GM18520 (cell line): ENCODE measurements around the gene GALNT5.
"Not testable (repeated sequence)": the region's sequence is repeated elsewhere in the genome, so short reads cannot be mapped to it uniquely, and the experiment has no call there.

Source experiments
- ATAC-seq: cut with Tn5 transposase; IDR thresholded peaks from one replicate; pipeline ENCODE4 v1.9.1; 2021; ENCODE audit not compliant: unreplicated experiment

The GALNT5 gene, protein sequence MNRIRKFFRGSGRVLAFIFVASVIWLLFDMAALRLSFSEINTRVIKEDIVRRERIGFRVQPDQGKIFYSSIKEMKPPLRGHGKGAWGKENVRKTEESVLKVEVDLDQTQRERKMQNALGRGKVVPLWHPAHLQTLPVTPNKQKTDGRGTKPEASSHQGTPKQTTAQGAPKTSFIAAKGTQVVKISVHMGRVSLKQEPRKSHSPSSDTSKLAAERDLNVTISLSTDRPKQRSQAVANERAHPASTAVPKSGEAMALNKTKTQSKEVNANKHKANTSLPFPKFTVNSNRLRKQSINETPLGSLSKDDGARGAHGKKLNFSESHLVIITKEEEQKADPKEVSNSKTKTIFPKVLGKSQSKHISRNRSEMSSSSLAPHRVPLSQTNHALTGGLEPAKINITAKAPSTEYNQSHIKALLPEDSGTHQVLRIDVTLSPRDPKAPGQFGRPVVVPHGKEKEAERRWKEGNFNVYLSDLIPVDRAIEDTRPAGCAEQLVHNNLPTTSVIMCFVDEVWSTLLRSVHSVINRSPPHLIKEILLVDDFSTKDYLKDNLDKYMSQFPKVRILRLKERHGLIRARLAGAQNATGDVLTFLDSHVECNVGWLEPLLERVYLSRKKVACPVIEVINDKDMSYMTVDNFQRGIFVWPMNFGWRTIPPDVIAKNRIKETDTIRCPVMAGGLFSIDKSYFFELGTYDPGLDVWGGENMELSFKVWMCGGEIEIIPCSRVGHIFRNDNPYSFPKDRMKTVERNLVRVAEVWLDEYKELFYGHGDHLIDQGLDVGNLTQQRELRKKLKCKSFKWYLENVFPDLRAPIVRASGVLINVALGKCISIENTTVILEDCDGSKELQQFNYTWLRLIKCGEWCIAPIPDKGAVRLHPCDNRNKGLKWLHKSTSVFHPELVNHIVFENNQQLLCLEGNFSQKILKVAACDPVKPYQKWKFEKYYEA

DNA sequence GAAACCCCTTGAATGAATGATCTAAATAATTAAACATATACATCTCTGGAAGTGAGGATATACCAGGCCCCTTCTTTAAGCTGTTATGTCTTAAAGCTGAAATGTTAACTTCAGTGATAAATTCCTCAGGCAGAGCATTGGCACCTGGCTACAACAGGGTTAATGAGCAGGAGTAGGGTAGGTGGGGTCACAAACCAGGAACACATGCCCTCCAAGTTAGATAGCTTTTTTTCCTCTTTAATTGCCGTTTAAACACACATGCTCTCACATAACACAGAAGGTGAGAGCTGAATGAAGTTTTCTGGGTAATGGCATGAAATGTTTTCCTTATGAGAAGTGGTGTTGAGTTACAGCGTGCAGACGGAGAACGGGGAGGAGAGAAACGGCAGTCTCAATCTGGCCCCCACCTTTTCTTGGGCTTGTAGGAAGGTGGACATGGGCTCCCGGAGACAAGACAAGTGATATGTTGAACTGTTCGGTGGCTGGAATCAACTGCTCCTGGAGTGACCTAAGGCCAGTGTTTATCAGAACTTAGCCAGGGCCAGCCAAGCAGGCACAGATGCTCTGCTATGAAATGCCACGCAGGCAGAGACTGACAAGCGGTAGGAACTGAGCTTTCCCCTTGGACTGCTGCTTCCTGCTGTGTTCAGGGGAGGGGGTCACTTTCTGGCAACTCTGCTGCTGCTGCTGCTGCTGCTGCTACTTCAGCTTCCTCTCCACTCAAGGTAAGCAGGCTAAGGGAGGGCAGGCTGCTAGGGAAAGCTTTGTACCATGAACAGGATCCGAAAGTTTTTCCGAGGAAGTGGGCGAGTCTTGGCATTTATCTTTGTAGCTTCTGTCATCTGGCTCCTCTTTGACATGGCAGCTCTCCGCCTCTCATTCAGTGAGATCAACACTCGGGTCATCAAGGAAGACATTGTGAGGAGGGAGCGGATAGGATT is at the start of gene GALNT5:
Gene GALNT5 (plus strand): TSS at position 394 of the 941 bp plus-strand sequence. CDS start 378 bp downstream, at position 772.
- ATAC-seq: no peak

DNA sequence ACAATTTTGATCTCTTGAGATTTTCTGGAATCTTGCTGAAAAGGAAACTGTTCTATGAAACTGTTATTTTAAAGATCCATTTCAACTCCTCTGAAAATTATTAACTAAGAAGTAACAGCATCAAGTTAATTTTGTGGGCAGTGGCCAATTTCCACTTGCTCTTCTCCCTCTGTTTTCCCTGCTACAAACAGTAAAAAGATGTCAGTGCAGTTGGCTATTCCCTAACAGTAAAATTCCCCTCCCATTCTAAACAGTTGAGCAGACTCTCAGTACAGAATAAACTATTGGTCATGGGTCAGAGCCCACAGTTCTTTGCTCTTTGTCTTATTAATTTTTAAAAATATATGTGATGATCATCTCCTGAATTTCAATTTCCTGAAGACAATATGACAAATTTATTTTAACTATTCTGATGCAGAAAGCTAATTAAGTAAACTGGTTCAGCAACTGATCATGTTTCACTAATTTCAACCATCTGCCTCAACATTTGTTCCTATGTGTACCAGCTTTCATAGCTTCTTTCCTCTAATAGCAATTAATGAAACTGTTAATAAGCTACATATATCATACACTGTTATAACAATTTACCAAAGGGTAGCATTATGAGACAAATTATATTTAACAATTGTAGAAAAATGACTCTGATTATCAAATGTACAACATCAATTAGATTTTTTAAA is 41.1 kb upstream of the GALNT5 start:
- no peak for ATAC-seq

DNA sequence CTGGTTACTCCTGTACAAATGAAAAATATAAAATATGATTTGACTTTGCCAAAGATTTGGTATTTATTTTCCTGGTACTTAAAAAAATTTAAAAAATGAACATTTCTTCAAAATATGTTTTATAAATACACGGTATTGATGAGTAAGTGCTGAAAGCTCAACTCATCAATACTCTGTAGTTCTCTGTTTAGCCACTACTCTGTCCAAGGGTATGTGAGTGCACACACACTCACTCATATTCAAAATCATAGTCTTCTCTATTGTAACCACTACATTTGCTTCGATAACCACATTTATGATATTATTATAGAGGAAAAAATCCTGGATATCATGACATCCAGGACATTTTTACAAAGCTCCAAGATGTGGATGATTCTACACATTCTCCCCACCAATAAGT is 40.1 kb upstream of the GALNT5 start:
- no peak for ATAC-seq

DNA sequence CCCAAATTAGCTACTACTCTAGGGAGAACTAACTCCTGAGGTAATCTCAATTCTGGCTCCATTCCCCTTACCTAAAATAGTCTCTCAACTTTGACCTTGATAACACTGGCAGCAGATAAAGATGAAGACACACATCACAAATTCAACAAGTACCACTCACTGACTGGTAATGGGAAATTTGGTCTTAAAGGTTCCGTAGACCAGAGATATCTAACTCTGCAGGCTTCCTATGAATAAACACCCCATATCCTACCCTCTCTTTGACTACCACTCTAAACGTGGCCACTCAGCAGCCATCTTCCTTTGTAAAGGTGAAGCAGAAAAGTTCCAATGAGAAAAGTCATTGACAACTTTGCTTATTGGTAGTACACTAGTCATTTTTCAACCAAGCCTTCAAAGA is 38.6 kb upstream of the GALNT5 start:
- ATAC-seq: no peak

DNA sequence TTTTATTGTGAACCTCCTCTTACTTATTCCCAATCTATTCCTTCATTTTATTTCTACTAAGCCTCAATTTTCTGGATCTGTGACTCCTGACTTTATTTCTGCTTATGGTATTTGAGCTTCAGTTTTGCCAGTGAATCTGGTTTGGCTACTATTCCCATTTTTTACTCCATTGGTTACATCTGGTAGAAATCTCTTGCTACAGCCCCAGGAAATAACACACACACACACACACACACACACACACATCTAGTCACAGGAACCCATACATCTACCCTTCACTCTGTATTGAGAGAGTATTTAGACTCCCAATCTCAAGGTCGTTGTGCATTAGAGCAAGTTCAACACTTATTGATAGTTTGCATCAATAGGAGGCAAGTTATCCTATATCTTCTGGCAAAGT is 37.0 kb upstream of the GALNT5 start:
- ATAC-seq: no peak

DNA sequence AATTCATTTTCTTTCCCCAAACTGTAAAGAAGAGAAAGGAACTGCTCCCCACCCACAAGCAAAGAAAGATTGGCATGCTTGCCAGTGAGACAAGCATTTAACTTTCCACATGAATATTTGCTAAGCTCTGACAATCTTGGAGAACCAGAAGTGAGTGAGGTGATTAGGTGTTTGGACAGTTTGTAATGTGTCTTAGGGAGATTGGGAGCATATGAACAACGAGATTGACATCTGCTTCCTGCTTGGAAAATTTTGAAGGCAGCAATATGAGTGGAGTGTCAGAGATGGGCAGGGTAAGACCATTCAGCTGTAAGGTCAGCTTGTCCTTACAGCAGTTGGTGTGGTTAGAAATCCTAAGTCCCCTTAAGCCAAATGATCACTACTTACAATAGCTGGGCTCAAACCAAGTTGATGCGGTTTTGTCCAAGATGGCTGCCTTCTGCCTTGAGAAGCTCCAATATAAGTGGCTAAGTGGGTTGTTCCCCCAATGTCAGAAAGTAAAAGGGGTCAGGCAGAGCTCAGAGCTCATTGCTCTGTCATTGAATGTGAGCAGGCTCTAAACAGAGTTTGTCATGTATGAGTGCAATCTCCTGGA is 36.0 kb upstream of the GALNT5 start:
- ATAC-seq: no peak

DNA sequence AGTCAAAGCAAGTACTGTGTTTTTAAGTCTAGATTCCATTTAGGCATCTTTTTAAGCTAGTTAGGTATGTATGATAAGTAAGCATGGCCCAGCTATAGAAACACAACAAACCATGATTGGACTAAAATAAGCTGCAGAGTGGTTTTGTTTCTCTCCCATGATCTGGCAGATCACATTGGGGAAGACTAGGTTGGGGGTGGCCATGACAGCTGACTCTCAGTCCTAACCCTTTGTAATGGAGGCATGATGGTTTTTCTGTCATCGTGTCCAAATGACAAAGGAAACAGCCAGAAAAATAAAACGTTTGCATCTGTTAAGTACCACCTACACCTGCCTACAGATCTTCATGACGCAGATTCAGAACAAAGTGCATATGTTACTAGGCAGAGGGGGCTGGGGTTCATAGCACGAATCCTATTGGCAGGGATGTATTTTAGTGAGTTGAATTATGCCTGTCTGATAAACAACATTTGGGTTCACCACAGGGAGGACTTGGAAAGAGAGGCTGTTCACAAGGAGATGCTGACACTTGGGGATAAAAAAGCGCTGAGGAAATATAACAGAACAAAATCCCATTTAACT is 33.8 kb upstream of the GALNT5 start:
- no peak for ATAC-seq

DNA sequence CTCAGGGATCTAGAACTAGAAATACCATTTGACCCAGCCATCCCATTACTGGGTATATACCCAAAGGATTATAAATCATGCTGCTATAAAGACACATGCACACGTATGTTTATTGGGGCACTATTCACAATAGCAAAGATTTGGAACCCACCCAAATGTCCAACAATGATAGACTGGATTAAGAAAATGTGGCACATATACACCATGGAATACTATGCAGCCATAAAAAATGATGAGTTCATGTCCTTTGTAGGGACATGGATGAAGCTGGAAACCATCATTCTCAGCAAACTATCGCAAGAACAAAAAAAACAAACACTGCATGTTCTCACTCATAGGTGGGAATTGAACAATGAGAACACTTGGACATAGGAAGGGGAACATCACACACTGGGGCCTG is 33.1 kb upstream of the GALNT5 start:
- ATAC-seq: not testable (repeated sequence)

DNA sequence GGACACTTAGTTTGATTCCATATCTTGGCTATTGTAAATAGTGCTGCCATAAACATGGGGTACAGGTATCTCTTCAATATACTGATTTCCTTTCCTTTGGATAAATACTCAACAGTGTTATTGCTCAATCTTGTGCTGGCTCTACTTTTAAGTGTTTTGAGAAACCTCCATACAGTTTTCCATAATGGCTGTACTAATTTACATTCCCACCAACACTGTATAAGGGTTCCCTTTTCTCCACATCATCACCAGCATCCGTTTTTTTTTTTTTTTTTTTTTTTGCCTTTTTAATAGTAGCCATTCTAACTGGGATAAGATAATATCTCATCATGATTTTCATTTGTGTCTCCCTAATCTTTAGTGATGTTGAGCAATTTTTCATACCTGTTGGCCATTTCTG is 29.9 kb upstream of the GALNT5 start:
- no peak for ATAC-seq

DNA sequence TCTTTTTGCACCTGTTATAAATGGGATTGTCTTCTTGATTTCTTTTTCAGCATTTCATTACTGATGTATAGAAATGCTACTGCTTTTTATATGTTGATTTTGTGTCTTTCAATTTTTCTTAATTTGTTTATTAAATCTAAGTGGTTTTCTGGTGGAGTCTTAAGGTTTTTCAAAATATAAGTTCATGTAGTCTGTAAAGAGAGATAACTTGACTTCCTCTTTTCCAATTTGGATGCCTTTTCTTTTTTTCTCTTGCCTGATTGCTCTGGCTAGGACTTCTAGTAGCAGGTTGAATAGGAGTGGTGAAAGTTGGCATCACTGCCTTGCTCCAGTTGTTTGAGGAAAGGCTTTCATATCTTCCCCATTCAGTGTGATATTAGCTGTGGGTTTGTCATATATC is 28.6 kb upstream of the GALNT5 start:
- no peak for ATAC-seq

DNA sequence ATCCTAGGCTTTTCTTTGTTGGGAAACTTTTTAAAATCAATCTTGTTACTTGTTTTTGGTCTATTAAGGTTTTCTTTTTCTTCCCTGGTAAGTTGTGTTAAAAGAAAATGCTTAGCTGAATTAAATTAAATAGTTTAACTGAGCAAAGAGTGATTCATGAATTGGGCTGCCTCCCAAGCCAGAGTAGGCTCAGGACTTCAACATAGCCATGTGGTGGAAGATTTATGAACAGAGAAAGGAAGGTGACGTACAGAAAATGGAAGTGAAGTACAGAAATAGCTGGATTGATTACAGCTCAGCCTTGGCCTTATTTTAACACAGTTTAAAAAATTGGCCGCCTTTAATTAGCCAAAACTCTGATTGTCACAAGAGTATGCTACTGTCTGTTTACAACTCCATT is 27.9 kb upstream of the GALNT5 start:
- ATAC-seq: no peak

DNA sequence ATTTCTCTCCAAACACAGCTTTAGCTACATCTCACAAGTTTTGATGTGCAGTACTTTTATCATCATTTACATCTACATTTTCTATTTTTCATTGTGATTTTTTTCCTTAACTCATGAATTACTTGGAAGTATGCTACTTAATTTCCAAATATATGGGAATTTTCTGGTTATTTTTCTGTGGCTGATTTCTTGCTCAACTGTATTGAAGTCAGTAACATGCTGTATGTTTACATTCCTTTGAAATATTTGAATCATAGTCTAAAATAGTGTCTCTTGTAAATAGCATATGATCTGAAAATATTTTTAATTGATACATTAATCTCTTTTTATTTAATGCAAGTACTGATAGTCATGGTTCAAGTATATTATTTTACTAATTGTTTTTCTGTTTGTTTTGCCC is 26.0 kb upstream of the GALNT5 start:
- ATAC-seq: no peak

DNA sequence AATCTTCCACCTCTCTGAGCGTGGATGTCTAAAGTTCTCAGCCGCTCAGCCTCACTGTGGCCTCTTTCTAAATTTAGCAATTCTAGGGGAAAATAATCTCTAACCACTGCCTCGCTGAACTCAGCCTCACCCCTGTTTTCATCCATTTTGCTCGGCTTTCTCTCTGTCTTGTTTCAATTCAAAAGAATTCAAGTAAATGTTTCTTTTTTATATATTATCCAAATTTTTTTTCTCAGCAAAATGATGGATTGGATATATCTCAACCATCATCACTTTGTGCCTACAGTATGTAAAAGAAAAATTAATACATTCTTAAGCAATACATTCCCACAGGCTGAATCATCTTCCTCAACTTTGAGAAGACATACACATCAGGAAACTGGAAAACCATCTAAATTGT is 24.0 kb upstream of the GALNT5 start:
- no peak for ATAC-seq

DNA sequence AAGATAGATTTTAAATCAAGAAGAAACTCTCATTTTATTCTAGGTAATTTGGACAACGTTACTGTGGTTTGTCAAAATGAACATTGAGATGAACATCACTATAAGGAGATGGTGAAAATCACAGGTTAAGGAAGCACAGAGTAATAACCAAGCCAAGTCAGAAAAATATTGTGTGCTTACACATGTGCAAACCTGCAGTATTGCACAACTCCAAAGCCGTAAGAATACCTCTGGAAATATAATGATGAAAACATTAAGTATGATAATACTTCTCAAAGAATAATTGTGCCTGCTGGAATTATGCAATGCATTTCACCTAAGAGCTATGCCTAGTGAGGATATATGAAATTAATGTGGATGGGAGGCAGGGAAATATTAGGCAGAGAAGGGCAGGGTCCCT is 21.1 kb upstream of the GALNT5 start:
- ATAC-seq: no peak

DNA sequence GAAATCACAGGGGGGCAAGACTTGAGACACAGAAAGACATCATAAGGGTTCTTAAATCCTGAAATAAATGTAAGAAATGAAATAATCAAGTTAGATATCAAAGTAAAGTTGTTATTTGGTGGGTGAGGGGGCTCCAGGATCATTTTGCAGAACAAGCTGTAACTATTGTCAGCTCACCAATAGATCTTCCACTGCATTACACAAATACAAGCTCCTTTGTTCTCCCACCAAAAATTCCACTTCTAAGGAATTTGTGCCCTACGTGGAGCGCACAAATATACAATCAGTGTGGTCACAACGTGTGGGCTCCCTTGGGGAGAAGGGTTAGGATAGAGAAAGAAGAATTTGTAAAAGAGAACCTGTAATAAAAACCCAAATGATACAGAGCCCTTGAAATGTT is 19.2 kb upstream of the GALNT5 start:
- ATAC-seq: no peak

DNA sequence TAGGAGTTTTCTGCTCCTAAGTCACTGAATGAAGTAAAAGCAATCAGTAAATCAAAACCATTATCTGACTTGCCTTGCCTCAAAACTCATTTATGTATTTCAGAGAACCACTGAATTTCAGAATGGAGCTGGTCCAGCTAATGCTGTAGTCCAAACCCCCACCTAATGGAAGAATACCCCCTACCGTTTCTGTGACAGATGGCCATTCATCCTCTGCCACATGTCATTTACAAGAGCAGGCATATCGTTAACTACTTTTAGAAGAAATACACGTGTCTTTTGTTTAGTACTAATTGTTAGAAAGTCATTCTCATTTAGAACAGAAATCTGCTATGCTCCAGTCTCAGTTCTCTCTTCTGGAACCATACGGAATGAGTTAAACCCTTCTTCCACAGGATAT is 12.8 kb upstream of the GALNT5 start:
- ATAC-seq: no peak

DNA sequence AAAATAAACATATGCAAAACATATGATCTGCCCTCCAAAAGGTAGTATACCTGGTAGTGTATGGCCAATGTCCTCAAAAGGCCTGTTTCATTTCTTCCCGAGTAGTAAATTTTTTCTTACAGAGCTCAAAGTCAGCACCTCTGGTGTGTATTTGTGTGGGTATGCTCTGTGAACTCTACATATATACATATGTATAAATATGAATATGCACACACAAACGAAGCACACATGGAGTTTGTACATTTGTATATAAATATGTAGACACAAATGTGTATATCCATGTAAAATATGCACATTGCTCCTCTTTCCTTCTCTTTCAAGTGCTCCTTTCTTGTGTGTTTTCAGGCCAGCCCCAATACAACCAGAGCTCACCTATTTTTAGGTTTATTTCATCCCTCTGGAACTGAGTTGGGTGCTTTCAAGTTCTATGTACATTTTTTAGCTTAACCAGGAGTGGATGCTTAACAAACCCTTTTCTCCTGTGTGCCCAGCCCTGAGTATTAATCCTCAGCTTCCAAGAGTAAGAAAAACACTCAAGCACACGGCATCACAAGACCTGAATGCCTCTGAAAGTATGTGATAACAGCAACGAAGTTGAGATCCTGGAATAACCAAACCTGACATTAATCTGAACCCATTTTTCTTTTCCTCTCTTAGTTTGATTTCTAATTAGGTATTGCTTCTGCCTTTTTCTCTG is 12.2 kb upstream of the GALNT5 start:
- ATAC-seq: no peak

DNA sequence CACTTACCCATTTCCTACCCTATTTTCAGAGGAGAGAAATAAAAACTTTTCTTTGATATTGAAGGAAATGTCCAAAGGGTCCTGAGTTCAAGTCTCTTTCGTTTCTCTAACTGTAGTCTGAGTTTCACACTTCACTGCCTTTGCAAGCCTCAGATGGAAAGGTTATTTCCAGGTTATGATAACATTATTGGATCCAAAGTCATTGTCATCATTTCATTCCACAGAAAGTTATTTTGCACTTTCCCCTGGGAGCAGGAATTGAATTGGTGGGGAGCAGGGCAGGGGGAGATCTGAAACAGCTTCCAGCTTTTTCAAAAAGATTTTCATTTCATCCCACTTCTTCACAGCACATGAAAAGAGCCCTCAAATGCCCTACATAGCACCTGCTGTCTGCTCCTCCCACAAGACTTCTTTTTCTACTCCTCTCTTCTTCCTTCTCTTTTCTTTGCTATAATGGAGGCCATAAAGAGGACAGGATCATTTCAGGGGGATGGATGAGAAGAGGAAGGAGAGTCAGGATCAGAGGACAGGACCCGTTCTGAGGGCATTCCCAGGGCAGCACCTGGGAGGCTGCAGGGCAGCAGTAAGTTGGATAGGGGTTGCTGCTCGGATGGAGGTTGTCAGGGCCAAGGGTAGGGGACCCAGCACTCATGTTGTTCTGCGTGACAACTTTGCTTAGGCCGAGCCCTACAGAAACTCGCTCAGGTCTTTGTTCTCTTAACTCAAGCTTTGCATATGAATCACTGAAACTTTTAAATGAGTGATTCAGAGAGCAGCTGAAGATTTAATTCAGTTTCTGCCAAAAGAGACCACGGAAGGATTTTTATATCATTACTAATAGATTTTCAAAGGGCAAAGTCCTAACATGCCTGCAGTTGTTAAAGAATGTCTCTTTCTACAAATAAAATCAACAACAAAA is 11.4 kb upstream of the GALNT5 start:
- ATAC-seq: peak; percentile 97
